ENCODE results near the gene TOMM40L. TPM values are rescaled to one million over a fixed set of nuclear protein-coding genes. Genes with fewer than 3 reads are reported as not detected.

The TOMM40L gene
- polyA plus RNA-seq, 1 donor (not counting 4 experiments of a cell fraction or from before 2014, with no cell fraction given) = 14.4 TPM

GRCh38 chr1:161188381-161188780 is 37.5 kb upstream of the TOMM40L start:
- Histone ChIP-seq H3K4me3 (ENCODE audit: control insufficient read depth in 2 of 3, extremely low read depth in 1 of 3, insufficient read depth in 2 of 3, low read depth in 1 of 3, low read length in 3 of 3) (no peak overlapping the region), H3K9ac (ENCODE audit: control insufficient read depth, extremely low read depth, insufficient read depth, low read length) (no peak overlapping the region), H3K4me2 (ENCODE audit: control insufficient read depth, extremely low read depth, insufficient read depth, low read depth, low read length) (no peak overlapping the region), H3K4me1 (ENCODE audit: control insufficient read depth, extremely low read depth, insufficient read depth, low read length) (no peaks in the 10 kb centered on the region), H3K27me3 (ENCODE audit: control insufficient read depth, extremely low read depth, insufficient read depth, low read length) (no peaks in the 10 kb centered on the region), H4K20me1 (ENCODE audit: control insufficient read depth, extremely low read depth, insufficient read depth, low read length) (no peaks in the 10 kb centered on the region), H3K9me1 (ENCODE audit: control insufficient read depth, extremely low read depth, insufficient read depth, low read length) (no peaks in the 10 kb centered on the region), H3K79me2 (ENCODE audit: control insufficient read depth, insufficient read depth, low read length) (no peaks in the 10 kb centered on the region), H2AFZ (ENCODE audit: control insufficient read depth, low read length) (no peak overlapping the region), H3K36me3 (ENCODE audit: control insufficient read depth in 2 of 2, extremely low read depth in 1 of 2, insufficient read depth in 2 of 2, low read length in 2 of 2) (no peaks in the 10 kb centered on the region), H3K9me3 (ENCODE audit: control insufficient read depth, low read depth, low read length) (no peaks in the 10 kb centered on the region), H3K27ac (ENCODE audit: control insufficient read depth, insufficient read depth, low read length) (no peak overlapping the region)
- TF ChIP-seq, protein P1, sequence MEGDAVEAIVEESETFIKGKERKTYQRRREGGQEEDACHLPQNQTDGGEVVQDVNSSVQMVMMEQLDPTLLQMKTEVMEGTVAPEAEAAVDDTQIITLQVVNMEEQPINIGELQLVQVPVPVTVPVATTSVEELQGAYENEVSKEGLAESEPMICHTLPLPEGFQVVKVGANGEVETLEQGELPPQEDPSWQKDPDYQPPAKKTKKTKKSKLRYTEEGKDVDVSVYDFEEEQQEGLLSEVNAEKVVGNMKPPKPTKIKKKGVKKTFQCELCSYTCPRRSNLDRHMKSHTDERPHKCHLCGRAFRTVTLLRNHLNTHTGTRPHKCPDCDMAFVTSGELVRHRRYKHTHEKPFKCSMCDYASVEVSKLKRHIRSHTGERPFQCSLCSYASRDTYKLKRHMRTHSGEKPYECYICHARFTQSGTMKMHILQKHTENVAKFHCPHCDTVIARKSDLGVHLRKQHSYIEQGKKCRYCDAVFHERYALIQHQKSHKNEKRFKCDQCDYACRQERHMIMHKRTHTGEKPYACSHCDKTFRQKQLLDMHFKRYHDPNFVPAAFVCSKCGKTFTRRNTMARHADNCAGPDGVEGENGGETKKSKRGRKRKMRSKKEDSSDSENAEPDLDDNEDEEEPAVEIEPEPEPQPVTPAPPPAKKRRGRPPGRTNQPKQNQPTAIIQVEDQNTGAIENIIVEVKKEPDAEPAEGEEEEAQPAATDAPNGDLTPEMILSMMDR (optimal IDR thresholded peaks at IDR 0.05 in 1 of 3, IDR thresholded peaks at IDR 0.05 in 1 of 3, conservative IDR thresholded peaks at IDR 0.05 in 1 of 3; ENCODE audit: extremely low read depth in 1 of 3, insufficient read depth in 2 of 3, low read length in 3 of 3) = no peak
- no peak for TF ChIP-seq EZH2 (IDR thresholded peaks at IDR 0.05; ENCODE audit: low read length)
- dilution Hi-C loops (cut with MboI; ENCODE audit: extremely low pct_ligation_motif_present, low sequenced_read_pairs) = no loop called here
- DNase-seq (ENCODE audit: low read depth, low spot score) (no peak), FAIRE-seq (no peak)

DNA sequence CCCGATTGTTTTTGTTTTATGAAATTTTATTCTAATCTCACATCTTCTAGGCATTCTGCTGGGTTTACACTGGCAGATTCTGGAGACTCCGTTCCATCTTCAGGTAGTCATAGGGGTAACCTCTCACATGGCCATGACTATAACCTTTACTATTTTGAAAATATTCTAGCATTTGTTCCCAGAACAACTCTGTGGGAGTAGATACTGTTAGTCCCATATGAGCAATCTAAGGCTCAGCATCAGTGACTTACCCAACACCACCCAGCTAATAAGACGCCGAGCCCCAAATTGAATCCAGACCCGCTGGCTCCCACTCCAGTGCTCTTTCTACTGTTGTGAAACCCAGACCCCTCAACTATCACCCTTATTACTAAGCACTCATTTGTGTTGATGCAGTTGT is 36.8 kb upstream of the TOMM40L start:
- dilution Hi-C loops (cut with MboI; ENCODE audit: extremely low pct_ligation_motif_present, low sequenced_read_pairs) = no loop called here
- no peak overlapping the region for H3K27ac ChIP-seq (ENCODE audit: control insufficient read depth, insufficient read depth, low read length)

More for the DNA sequence above, 36.8 kb upstream of the TOMM40L start:
- no peaks in the 10 kb centered on the region for H3K79me2 ChIP-seq (ENCODE audit: control insufficient read depth, insufficient read depth, low read length)
- no peaks in the 10 kb centered on the region for H3K4me1 ChIP-seq (ENCODE audit: control insufficient read depth, extremely low read depth, insufficient read depth, low read length)
- no peaks in the 10 kb centered on the region for H4K20me1 ChIP-seq (ENCODE audit: control insufficient read depth, extremely low read depth, insufficient read depth, low read length)
- no peaks in the 10 kb centered on the region for H3K36me3 ChIP-seq (ENCODE audit: control insufficient read depth in 2 of 2, extremely low read depth in 1 of 2, insufficient read depth in 2 of 2, low read length in 2 of 2)
- H2AFZ ChIP-seq (ENCODE audit: control insufficient read depth, low read length) = no peak overlapping the region
- no peaks in the 10 kb centered on the region for H3K9me3 ChIP-seq (ENCODE audit: control insufficient read depth, low read depth, low read length)
- FAIRE-seq (no peak), DNase-seq (ENCODE audit: low read depth, low spot score) (no peak)
- no peak overlapping the region for H3K4me2 ChIP-seq (ENCODE audit: control insufficient read depth, extremely low read depth, insufficient read depth, low read depth, low read length)
- H3K27me3 ChIP-seq (ENCODE audit: control insufficient read depth, extremely low read depth, insufficient read depth, low read length) = no peaks in the 10 kb centered on the region
- H3K9me1 ChIP-seq (ENCODE audit: control insufficient read depth, extremely low read depth, insufficient read depth, low read length) = no peaks in the 10 kb centered on the region
- no peak overlapping the region for H3K4me3 ChIP-seq (ENCODE audit: control insufficient read depth in 2 of 3, extremely low read depth in 1 of 3, insufficient read depth in 2 of 3, low read depth in 1 of 3, low read length in 3 of 3)
- H3K9ac ChIP-seq (ENCODE audit: control insufficient read depth, extremely low read depth, insufficient read depth, low read length) = no peak overlapping the region
- no peak for TF ChIP-seq EZH2 (IDR thresholded peaks at IDR 0.05; ENCODE audit: low read length)
- TF ChIP-seq, protein P1 (optimal IDR thresholded peaks at IDR 0.05 in 1 of 3, IDR thresholded peaks at IDR 0.05 in 1 of 3, conservative IDR thresholded peaks at IDR 0.05 in 1 of 3; ENCODE audit: extremely low read depth in 1 of 3, insufficient read depth in 2 of 3, low read length in 3 of 3) = no peak
